GM12872 (cell line): ENCODE results near the gene TTC8.

Experiments
- TF ChIP-seq, protein P1 (sequence below): IDR thresholded peaks from 3 replicates; pipeline ENCODE4 v1.5.1; 2011; ENCODE audit warnings: low read depth, mild to moderate bottlenecking, low read length, moderate library complexity; ENCODE audit not compliant: insufficient read depth

The TTC8 gene

DNA sequence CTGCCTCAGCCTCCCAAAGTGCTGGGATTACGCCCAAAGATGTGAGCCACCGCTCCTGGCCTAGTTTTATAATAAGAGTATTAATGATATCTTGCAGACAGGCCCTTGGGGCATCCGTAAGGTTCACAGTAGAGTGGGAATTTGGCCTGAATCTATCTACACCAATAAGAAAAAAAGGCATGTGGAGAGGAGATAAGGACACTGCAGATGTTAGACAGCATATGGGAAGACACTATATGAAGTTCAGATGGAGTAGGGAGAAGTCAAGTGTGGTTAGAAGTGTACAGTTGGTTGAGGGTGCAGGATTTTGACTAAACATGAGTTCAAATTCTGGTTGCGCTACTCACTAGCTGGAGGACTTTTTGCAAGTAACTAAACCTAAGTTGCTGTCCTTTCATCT lies 8.5 kb upstream of the TTC8 start:
- TF ChIP-seq, protein P1, sequence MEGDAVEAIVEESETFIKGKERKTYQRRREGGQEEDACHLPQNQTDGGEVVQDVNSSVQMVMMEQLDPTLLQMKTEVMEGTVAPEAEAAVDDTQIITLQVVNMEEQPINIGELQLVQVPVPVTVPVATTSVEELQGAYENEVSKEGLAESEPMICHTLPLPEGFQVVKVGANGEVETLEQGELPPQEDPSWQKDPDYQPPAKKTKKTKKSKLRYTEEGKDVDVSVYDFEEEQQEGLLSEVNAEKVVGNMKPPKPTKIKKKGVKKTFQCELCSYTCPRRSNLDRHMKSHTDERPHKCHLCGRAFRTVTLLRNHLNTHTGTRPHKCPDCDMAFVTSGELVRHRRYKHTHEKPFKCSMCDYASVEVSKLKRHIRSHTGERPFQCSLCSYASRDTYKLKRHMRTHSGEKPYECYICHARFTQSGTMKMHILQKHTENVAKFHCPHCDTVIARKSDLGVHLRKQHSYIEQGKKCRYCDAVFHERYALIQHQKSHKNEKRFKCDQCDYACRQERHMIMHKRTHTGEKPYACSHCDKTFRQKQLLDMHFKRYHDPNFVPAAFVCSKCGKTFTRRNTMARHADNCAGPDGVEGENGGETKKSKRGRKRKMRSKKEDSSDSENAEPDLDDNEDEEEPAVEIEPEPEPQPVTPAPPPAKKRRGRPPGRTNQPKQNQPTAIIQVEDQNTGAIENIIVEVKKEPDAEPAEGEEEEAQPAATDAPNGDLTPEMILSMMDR = no peak

DNA sequence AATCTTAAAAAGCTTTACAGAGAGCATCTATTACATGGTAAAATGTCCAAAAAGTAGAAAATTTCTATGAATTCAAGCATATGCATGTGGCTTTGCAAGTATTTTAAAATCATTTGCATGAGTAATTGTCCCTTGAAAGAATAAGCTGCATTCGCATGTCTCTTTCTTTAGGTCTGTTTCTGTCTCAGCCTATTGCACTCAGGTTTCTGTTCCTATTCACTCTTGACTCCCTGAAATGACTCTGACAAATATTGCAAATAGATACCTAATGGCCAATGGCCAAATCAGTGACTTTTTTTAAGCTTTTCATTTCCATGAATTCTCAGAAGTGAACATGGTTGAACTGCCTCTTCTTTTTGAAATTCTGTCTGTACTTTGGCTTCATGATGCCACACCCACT lies 6.4 kb upstream of the TTC8 start:
- TF ChIP-seq, protein P1 = no peak

DNA sequence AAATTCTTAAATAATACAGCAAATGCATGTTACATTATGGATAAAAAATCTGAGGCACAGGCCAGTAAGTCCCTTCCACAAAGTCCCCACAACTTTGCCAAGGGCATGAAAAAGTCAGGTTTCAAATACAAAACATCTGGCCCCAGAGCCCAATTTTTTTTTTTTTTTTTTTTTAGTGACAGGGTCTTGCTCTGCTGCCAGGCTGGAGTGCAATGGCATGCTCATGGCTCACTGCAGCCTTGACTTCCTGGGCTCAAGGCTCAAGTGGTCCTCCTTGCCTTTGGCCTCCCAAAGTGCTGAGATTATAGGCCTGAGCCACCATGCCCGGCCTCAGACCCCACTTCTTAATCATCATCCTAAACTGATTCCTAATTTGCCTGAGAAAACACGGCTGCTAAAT lies 3.1 kb upstream of the TTC8 start:
- TF ChIP-seq, protein P1 = no peak

DNA sequence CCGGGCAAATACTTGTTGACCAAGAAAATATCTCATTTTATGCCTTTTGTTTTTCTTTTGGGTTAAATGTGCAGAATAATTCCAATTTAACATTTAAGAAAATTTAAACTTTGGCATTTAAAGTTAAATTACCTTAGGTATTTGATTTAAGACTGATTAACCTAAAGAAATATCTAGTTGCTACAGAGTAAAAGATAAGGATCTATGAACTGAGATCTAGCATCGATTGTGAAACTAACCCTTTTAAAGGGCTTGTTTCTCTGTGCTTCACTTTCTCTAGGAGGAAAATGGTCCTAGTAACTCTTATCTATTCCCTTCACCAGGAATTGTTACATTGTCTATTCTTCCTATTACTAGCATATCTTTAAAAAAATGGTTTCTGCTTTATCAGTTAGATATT lies 2.6 kb upstream of the TTC8 start:
- TF ChIP-seq, protein P1 = no peak

DNA sequence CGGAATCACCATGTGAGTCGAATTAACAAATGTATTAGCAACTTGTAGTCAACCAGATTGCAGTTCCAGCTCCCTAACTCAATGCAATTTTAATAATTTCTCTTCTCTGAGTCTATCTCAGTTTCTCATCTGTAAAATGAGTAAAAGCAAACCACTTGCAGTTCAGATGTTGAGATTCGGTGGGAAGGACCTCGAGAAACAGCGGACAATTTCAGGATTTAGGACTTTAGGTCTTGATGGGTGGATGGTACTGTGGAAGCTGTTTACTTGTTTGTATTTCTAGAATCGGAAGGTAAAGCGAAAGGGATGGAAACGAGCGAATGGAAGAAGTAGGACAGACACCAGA lies 510 bp upstream of the TTC8 start:
- TF ChIP-seq, protein P1 = no peak

DNA sequence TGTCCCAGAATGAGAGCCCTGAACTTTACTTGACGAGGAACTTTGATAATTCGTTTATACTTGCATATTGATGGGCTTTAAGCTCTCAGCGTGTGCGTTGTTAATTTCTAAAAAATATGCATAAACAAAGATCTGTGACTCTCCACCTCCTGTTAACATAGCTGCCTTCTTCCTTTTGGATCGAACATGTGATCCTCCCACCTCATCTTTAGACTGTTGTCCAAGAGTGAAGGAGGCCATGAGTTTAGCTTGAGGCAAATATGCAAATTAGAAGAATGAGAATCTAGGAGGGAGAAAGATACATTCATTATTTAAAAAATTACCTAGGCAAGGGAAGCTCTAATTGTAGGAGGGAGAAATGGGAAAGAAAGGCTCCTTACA lies 617 bp downstream of the TTC8 start:
- TF ChIP-seq, protein P1 = no peak

DNA sequence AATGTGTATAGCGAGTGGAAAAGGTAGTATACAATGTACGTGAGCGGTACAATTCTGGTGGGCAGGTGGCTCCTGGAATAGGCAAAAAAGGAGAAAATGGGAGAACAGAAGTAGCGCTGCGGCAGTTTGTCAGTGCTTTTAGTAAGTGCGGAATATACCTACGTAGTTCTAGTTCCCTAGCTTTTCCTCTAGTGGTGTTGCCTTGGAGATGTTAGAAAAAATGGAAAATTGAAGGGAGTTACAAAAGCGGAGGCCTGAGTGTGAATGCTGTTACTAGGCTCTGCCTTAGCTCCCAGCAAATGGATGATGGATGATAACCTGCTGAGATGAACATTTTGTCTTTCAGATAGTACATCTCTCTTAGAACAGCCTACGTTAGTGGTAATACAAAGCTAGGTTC lies 1.1 kb downstream of the TTC8 start:
- TF ChIP-seq, protein P1 = no peak

DNA sequence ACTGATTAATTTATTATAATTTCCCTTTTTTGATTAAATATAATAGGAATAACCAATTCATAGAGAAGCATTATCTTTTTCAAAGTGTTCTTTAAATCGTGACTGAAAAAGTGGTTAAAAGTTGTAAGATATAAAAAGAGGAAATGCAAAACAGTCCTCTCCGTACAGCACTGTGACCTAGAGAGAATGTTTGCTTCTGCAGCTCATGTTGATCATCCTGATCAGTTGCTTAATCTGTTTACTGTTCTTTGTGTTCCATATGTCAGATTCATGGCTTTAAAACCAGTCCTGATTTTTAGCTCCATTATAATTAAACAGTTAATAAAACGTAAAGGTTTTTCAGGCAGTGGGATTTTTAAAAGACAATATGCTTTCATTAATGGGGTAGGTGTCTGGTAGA lies 4.7 kb downstream of the TTC8 start:
- TF ChIP-seq, protein P1 = no peak
